GM23248 (cell line): ENCODE results near the gene MTA3.

Source experiments
- EZH2 ChIP-seq: fragments of 200-600 bp; sonication (generic); IDR thresholded peaks from 2 replicates; pipeline ENCODE4 v1.6.1; 2018; ENCODE audit warnings: antibody characterized with exemption, mild to moderate bottlenecking; ENCODE audit not compliant: insufficient read depth, poor library complexity, severe bottlenecking
- EZH2phosphoT487 ChIP-seq: fragments of 200-600 bp; sonication (generic); IDR thresholded peaks from 2 replicates; pipeline ENCODE4 v1.6.1; 2018; ENCODE audit warnings: antibody characterized with exemption, moderate library complexity, mild to moderate bottlenecking, low read depth; ENCODE audit not compliant: insufficient read depth

- no peak for TF ChIP-seq EZH2phosphoT487
- no peak for TF ChIP-seq EZH2
These were observed 206.8 kb downstream of the MTA3 start for GRCh38 chr2:42775186-42775585.
